H1 (cell line): ENCODE measurements around the gene ZP2. TPM values are rescaled to one million over a fixed set of nuclear protein-coding genes. Genes with fewer than 3 reads are reported as not detected.

Experiments
- CEBPB ChIP-seq: IDR thresholded peaks from 2 replicates; pipeline ENCODE4 v1.6.1; 2012; ENCODE audit warnings: low read depth, low read length
- CTCF ChIP-seq, 3 experiments: IDR thresholded peaks; 1 replicate in 2 of 3; 2 replicates in 1 of 3; pipeline versions ENCODE4 v1.5.1 to v1.6.1; 2011; ENCODE audit warnings: low read length in 3 of 3, mild to moderate bottlenecking in 3 of 3, inconsistent platforms in 2 of 3, low read depth in 1 of 3, moderate library complexity in 1 of 3; ENCODE audit not compliant: insufficient read depth in 1 of 3; ENCODE audit errors: control extremely low read depth in 1 of 3
- KDM5A ChIP-seq: fragments of 200-600 bp; IDR thresholded peaks from 2 replicates; pipeline ENCODE4 v1.7.1; 2012; ENCODE audit warnings: mild to moderate bottlenecking, low read length, inconsistent platforms, mixed read lengths
- POLR2AphosphoS5 ChIP-seq: IDR thresholded peaks from 2 replicates; pipeline ENCODE4 v1.6.1; 2011; ENCODE audit warnings: low read depth, low read length
- SP2 ChIP-seq: IDR thresholded peaks from 2 replicates; pipeline ENCODE4 v1.6.1; 2012; ENCODE audit warnings: mild to moderate bottlenecking, low read length, inconsistent platforms
- SP4 ChIP-seq: IDR thresholded peaks from 2 replicates; pipeline ENCODE4 v1.6.1; 2012; ENCODE audit warnings: low read length, inconsistent platforms
- polyA plus RNA-seq, 7 experiments: library from polyadenylated mRNA; depleted of rRNA in 3 of 7; stranded (reverse) in 5 of 7; unstranded in 2 of 7; fragments of >200 nt in 5 of 7; fragments of 200-250 nt in 2 of 7; gene quantifications; 1 replicate in 5 of 7; 2 replicates in 1 of 7; 4 replicates in 1 of 7; pipeline versions ENCODE4 v1.2.1 to v1.2.3, GENCODE V29; 2011 to 2013; ENCODE audit warnings: missing spikeins in 2 of 7, mixed read lengths in 2 of 7
- total RNA-seq: library from RNA; stranded (reverse); fragmentation: NEBNext Ultra II Directional; extraction: Animal tissue kit (Norgen Biotek cat#: 25700); gene quantifications from 2 replicates; pipeline ENCODE4 v1.2.1, GENCODE V29; 2021

The ZP2 gene
- total and polyA plus RNA-seq, 2 of the 8 experiments (the other 6 are each of a cell fraction or from before 2014, with no cell fraction given): not detected

DNA sequence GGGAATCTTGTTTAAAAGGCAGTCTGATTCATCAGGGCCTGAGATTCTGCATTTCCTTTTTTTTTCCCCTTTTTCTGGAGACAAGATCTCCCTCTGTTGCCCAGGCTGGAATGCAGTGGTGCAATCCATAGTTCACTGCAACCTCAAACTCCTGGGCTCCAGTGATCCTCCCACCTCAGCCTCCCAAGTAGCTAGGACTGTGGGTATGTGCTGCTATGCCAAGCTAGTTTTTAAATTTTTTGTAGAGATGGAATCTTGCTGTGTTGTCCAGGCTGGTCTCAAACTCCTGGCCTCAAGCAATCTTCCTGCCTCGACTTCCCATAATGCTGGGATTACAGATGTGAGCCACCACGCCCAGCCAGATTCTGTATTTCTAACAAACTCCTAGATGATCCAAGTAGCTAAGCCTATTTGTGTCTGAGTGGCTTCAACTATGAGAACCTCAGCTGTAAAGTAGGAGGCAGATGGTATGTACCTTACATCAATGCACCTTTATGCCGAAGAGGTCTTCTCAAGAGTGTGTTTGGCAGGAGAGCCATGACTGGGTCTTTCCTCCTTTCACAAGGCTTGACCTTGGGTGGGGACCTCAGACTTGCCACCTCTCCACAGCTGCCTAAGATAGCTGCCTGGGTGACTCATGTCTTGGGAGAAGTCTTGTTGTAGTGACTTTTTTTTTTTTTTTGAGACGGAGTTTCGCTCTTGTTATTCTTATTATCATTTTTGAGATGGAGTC lies 42.0 kb downstream of the ZP2 start (continued):
- TF ChIP-seq CTCF (IDR thresholded peaks at IDR 0.05; ENCODE audit: control extremely low read depth in 1 of 3, insufficient read depth in 1 of 3, low read depth in 1 of 3, low read length in 3 of 3) (no peak), POLR2AphosphoS5 (no peak), KDM5A (no peak), SP4 (no peak), CEBPB (no peak), SP2 (no peak)
